Astrocyte (in vitro differentiated cells and primary cell): ENCODE results near the gene TTBK1. TPM values are rescaled to one million over a fixed set of nuclear protein-coding genes. Genes with fewer than 3 reads are reported as not detected.
A peak's percentile ranks its signal among the peaks of the same experiment; 100 is the strongest.

Experiments used
- DNase-seq: peaks from one replicate; pipeline ENCODE4 v3.0.0-alpha.2; 2010; ENCODE audit warnings: low read depth
- FAIRE-seq: peaks from 2 replicates; lab custom pipeline; 2011; peaks lifted over from hg19 to GRCh38; lab: Jason Lieb, UNC
- H2AFZ ChIP-seq: 2 replicates; pipeline ENCODE4 v1.6.0; 2012; ENCODE audit warnings: low read depth, low read length, inconsistent platforms
- H3K27ac ChIP-seq: 2 replicates; pipeline ENCODE4 v1.5.1; 2011; ENCODE audit warnings: low read depth, low read length, inconsistent platforms
- H3K27me3 ChIP-seq: 2 replicates; pipeline ENCODE4 v1.6.0; 2011; ENCODE audit warnings: low read length, inconsistent platforms; ENCODE audit not compliant: insufficient read depth
- H3K36me3 ChIP-seq: 2 replicates; pipeline ENCODE4 v1.5.1; 2011; ENCODE audit warnings: low read length, inconsistent platforms; ENCODE audit not compliant: insufficient read depth
- H3K4me1 ChIP-seq: 2 replicates; pipeline ENCODE4 v1.5.1; 2011; ENCODE audit warnings: low read length, inconsistent platforms; ENCODE audit not compliant: insufficient read depth
- H3K4me2 ChIP-seq: 2 replicates; pipeline ENCODE4 v1.6.0; 2012; ENCODE audit warnings: low read length, inconsistent platforms
- H3K4me3 ChIP-seq: 2 replicates; pipeline ENCODE4 v1.5.1; 2011; ENCODE audit warnings: low read depth, mild to moderate bottlenecking, low read length, inconsistent platforms; ENCODE audit not compliant: insufficient read depth
- H3K79me2 ChIP-seq: 2 replicates; pipeline ENCODE4 v1.6.0; 2012; ENCODE audit warnings: mild to moderate bottlenecking, low read length, inconsistent platforms; ENCODE audit not compliant: insufficient read depth
- H3K9ac ChIP-seq: 2 replicates; pipeline ENCODE4 v1.6.0; 2012; ENCODE audit warnings: mild to moderate bottlenecking, low read length, inconsistent platforms
- H3K9me3 ChIP-seq: 2 replicates; pipeline ENCODE4 v1.5.1; 2012; ENCODE audit warnings: low read depth, mild to moderate bottlenecking, low read length, inconsistent platforms; ENCODE audit not compliant: insufficient read depth
- H4K20me1 ChIP-seq: 2 replicates; pipeline ENCODE4 v1.6.0; 2012; ENCODE audit warnings: low read length, inconsistent platforms; ENCODE audit not compliant: insufficient read depth
- H3K27ac Mint-ChIP-seq: one replicate; pipeline ENCODE4 v1.8.0; 2021; ENCODE audit warnings: mild to moderate bottlenecking, mixed read lengths; ENCODE audit not compliant: unreplicated experiment
- H3K27me3 Mint-ChIP-seq: one replicate; pipeline ENCODE4 v1.8.0; 2021; ENCODE audit warnings: low read depth, mixed read lengths; ENCODE audit not compliant: unreplicated experiment
- H3K36me3 Mint-ChIP-seq: one replicate; pipeline ENCODE4 v1.8.0; 2021; ENCODE audit warnings: low read depth, mixed read lengths; ENCODE audit not compliant: unreplicated experiment
- H3K4me1 Mint-ChIP-seq: one replicate; pipeline ENCODE4 v1.8.0; 2021; ENCODE audit warnings: low read depth, mixed read lengths; ENCODE audit not compliant: unreplicated experiment
- H3K4me3 Mint-ChIP-seq: one replicate; pipeline ENCODE4 v1.8.0; 2021; ENCODE audit warnings: mild to moderate bottlenecking, moderate library complexity, mixed read lengths; ENCODE audit not compliant: unreplicated experiment
- H3K9me3 Mint-ChIP-seq: one replicate; pipeline ENCODE4 v1.8.0; 2021; ENCODE audit warnings: mild to moderate bottlenecking, mixed read lengths; ENCODE audit not compliant: unreplicated experiment
- EZH2 ChIP-seq: IDR thresholded peaks from 2 replicates; pipeline ENCODE4 v1.6.1; 2012; ENCODE audit warnings: mild to moderate bottlenecking, low read length, inconsistent platforms; ENCODE audit not compliant: insufficient read depth
- total RNA-seq: library from RNA; stranded (reverse); gene quantifications from 2 replicates; pipeline ENCODE4 v1.2.1, GENCODE V29; 2021
- TF ChIP-seq, protein P1 (sequence below): IDR thresholded peaks from 2 replicates; pipeline ENCODE4 v1.5.1; 2011; ENCODE audit warnings: low read depth, mild to moderate bottlenecking, inconsistent platforms, low read length, moderate library complexity; ENCODE audit not compliant: insufficient read depth

Gene TTBK1
- total RNA-seq, 1 donor from 2014 or later, result 0.14 TPM

DNA sequence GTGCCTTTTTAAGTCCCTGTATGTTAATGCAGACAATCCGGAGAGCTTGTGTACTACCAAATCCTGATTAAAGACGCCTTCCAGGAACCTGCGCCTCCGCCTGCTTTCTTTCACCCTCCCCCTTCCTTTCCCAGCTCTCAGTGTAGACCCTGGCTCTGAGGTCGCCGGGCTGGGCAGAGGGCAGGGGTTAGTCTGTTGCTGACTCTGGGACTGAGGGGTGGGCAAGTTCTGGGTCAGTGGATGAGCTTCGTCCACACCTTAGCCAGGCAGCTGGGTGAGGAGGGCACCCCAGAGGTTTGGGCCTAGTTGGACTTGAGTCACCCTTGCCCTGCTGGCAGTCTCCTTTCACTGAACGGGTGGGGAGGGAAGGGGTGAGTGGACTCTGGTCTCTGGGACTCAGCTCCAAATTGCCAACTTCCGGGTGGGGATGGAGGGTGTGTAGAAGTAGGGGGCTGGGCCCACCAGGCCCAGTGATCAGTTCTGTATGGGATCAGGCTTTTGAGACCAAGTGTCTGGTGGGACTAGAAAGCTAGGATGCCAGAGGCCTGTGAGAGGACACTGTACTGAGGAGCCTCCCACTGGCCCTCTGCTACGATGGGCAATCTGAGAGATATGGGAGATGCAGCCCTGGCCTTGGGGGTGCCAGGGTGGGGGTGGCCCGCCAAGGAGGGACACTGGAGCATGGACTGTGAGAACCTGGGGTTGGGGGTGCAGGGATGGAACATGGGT, 33.5 kb downstream of the TTBK1 start:
- H3K27me3 Mint-ChIP-seq, result peaks cover 49% of the 10 kb centered on the region
- H3K4me2 ChIP-seq, result no peak overlapping the region
- H3K4me3 ChIP-seq, result no peak overlapping the region

GRCh38 chr6:43277306-43277642, 34.0 kb downstream of the TTBK1 start:
- peak overlapping the region; percentile 50 for H3K27ac Mint-ChIP-seq

More for the DNA sequence above, 33.5 kb downstream of the TTBK1 start:
- H3K4me1 Mint-ChIP-seq, result peaks cover 15% of the 10 kb centered on the region
- TF ChIP-seq, protein P1, sequence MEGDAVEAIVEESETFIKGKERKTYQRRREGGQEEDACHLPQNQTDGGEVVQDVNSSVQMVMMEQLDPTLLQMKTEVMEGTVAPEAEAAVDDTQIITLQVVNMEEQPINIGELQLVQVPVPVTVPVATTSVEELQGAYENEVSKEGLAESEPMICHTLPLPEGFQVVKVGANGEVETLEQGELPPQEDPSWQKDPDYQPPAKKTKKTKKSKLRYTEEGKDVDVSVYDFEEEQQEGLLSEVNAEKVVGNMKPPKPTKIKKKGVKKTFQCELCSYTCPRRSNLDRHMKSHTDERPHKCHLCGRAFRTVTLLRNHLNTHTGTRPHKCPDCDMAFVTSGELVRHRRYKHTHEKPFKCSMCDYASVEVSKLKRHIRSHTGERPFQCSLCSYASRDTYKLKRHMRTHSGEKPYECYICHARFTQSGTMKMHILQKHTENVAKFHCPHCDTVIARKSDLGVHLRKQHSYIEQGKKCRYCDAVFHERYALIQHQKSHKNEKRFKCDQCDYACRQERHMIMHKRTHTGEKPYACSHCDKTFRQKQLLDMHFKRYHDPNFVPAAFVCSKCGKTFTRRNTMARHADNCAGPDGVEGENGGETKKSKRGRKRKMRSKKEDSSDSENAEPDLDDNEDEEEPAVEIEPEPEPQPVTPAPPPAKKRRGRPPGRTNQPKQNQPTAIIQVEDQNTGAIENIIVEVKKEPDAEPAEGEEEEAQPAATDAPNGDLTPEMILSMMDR, result no peak
- TF ChIP-seq EZH2, result no peak
- no peaks in the 10 kb centered on the region for H4K20me1 ChIP-seq
- H3K4me3 Mint-ChIP-seq, result no peak overlapping the region
- no peak for FAIRE-seq
- H3K36me3 Mint-ChIP-seq, result peaks cover 1% of the 10 kb centered on the region
- no peak overlapping the region for H3K9ac ChIP-seq
- peaks cover 2% of the 10 kb centered on the region for H3K9me3 Mint-ChIP-seq
- peak overlapping the region; percentile 84 for H3K27ac Mint-ChIP-seq
- H3K9me3 ChIP-seq, result no peaks in the 10 kb centered on the region
- H3K4me1 ChIP-seq, result peaks cover 5% of the 10 kb centered on the region
- no peak for DNase-seq
- H3K27ac ChIP-seq, result no peak overlapping the region
- H3K36me3 ChIP-seq, result no peaks in the 10 kb centered on the region
- peaks cover 17% of the 10 kb centered on the region for H3K27me3 ChIP-seq
- H2AFZ ChIP-seq, result no peak overlapping the region
- no peaks in the 10 kb centered on the region for H3K79me2 ChIP-seq

More at GRCh38 chr6:43277306-43277642, 34.0 kb downstream of the TTBK1 start:
- Histone ChIP-seq H3K4me1 (peaks cover 5% of the 10 kb centered on the region), H3K9me3 (no peaks in the 10 kb centered on the region), H3K4me3 (no peak overlapping the region), H3K36me3 (no peaks in the 10 kb centered on the region), H4K20me1 (no peaks in the 10 kb centered on the region), H3K27ac (no peak overlapping the region), H3K79me2 (no peaks in the 10 kb centered on the region), H2AFZ (no peak overlapping the region), H3K9ac (no peak overlapping the region), H3K4me2 (no peak overlapping the region), H3K27me3 (peaks cover 17% of the 10 kb centered on the region)
- H3K27me3 Mint-ChIP-seq, result peaks cover 49% of the 10 kb centered on the region
- H3K9me3 Mint-ChIP-seq, result peaks cover 2% of the 10 kb centered on the region
- FAIRE-seq, result no peak
- H3K4me1 Mint-ChIP-seq, result peaks cover 15% of the 10 kb centered on the region
- H3K36me3 Mint-ChIP-seq, result peaks cover 1% of the 10 kb centered on the region
- TF ChIP-seq, protein P1, result no peak
- no peak for TF ChIP-seq EZH2
- no peak overlapping the region for H3K4me3 Mint-ChIP-seq
- no peak for DNase-seq
